T1000 (cell line): ENCODE results near the gene HLA-DQA2.
"Not testable (repeated sequence)": the region's sequence is repeated elsewhere in the genome, so short reads cannot be mapped to it uniquely, and the experiment has no call there.

ENCODE experiments used
- DNase-seq: peaks from one replicate; lab custom pipeline; 2025; ENCODE audit warnings: mixed read lengths; lab: John Stamatoyannopoulos, UW

HLA-DQA2 gene

GRCh38 chr6:32741031-32741960 lies at the start of gene HLA-DQA2:
Gene HLA-DQA2, plus strand, starts transcription at chr6:32741391. Its CDS starts 53 bp downstream, at chr6:32741444.
- no peak for DNase-seq

DNA sequence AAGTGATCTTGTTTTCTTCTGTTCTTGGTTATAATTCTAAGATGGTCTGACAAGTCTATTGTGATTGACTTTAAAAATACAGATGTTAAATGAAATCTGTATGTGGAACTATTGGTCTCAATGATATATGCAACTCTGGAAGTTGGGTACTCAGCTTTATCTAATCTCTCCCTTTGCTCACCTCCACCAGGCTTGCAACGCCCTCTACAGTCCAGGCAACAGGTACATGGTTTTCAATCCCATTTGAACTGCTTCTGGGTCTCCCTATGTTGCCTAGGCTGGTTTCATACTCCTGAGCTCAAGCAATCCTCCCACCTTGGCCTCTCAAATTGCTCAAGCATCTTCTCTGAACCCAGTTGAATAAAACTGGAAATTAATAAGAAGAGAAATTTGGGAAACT lies 49.2 kb upstream of the HLA-DQA2 start:
- no peak for DNase-seq

- DNase-seq, result no peak
These were observed 44.2 kb upstream of the HLA-DQA2 start for GRCh38 chr6:32697031-32697430.

DNA sequence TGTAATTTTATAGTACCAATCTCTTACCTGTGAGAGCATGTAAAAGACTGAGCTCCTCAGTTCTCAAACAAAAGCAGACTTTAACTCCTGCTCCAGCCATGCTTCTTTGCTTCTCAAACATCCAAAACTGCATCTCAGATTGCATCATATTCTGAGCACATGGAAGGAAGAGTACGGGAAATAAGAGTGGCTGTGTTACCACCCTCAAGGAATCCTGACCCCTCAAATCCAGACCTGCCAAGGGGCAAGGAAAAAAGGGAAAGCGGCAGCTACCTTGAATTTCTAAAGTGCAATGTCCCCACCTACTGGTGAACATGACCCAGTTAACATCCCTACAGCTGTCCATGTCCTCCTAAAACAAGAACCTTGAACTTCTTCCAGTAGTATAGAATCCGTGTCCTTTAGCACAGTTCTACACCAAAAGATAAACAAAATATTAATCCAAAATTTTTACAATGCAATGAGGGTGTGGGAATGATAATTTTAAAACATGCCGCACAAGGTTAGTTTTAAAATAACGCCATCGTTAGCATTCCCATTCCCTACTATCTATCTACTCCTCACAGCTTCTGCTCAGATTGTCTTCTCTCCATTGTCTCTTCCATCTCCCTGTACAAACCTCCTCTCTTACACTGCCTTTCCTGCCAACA lies 40.7 kb upstream of the HLA-DQA2 start:
- no peak for DNase-seq

- no peak for DNase-seq
These were observed 37.8 kb upstream of the HLA-DQA2 start for GRCh38 chr6:32703347-32703746.

GRCh38 chr6:32705164-32705563 lies 36.0 kb upstream of the HLA-DQA2 start:
- DNase-seq, result not testable (repeated sequence)

DNA sequence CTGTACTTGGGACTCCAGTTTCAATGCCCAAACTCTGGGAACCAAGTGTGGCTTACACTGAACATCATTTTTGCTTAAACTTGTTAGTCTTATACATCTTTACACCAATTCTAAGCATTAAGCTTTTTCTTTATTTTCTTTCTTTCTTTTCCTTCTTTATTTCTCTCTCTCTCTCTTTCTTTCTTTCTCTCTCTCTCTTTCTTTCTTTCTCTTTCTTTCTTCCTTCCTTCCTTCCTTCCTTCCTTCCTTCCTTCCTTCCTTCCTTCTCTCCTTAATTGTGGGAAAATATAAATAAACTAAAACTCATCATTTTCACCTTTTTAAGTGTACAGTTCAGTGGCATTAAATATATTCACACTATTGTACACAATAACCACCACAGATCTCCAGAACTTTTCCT lies 31.6 kb upstream of the HLA-DQA2 start:
- no peak for DNase-seq

DNA sequence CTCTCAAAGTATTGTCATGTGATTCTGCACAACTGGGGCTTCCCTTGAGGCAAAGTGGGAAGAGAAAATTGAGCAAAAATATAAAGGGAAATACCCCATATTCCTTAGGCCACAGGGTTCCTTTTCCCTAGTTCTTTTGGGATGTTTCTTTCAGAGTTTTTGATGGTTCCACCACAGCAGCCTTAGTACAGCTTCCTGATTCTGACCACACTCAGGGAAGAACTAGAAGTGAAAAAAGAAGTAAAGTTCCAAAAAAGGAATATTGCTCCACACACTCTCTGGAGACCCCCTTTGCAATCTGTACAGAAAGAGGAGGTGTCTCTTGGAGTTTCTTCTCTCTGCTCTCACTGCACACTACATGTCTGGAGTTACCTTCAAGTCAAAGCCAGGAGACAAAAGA lies 27.9 kb upstream of the HLA-DQA2 start:
- DNase-seq, result no peak

- DNase-seq, result no peak
These were observed 24.8 kb upstream of the HLA-DQA2 start for GRCh38 chr6:32716396-32716795.

DNA sequence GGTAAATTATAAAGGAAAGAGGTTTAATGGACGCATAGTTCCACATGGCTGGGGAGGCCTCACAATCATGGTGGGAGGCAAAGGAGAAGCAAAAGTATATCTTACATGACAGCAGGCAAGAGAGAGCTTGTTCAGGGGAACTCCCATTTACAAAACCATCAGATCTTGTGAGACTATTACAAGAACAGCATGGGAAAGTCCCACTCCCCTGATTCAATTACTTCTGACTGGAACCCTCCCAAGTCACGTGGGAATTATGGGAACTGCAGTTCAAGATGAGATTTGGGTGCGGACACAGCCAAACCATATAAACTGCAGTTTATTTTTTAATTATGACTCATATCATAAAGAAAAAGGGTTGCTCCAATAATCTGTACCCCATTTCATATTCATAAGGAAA lies 22.3 kb upstream of the HLA-DQA2 start:
- DNase-seq, result no peak

DNA sequence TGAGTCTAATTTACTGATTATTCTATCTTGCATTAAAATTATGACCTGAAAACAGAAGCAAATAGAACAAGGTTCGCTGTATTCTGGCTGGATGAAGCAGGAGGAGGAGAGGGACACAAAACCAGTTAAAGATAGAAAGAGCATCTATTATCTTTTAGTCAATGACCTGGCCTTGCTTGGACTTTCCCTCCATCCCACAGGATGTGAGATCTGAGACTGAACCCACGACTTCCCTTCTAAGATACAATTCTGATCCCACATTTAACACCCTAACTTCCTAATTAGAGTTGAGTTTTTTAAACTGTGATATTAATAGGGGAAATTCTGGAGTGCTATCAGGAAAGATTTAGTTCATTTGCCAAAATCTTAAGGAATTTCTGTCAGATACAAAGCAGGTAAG lies 3.1 kb upstream of the HLA-DQA2 start:
- no peak for DNase-seq

DNA sequence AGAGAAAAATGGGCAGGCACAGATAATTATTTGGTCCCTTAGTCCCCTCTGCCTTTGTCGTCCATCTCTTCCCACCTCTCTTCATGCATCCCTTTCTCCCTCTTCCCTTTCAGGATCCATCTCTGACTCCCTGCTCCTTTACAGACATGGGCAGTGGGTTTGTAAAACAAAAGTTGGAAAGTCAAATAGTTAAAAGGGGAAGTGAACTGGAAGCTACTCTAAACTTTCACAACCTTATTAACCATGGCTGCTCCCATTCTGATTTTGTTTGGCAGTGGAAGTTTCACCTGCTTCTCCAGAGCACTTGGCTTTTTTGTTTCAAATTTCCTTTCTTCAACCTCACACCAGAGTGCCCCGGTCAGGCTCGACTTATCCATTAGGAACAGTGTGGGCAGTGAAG lies 1.2 kb downstream of the HLA-DQA2 start:
- DNase-seq, result no peak

GRCh38 chr6:32744776-32745175 lies 3.6 kb downstream of the HLA-DQA2 start:
- no peak for DNase-seq

DNA sequence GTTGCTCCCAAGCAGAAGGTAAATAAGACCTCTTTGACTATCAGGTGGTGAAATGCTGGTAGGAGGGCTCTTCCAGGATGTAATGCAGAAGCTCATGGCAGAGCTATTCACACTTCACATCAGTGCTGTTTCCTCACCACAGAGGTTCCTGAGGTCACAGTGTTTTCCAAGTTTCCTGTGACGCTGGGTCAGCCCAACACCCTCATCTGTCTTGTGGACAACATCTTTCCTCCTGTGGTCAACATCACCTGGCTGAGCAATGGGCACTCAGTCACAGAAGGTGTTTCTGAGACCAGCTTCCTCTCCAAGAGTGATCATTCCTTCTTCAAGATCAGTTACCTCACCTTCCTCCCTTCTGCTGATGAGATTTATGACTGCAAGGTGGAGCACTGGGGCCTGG lies 4.5 kb downstream of the HLA-DQA2 start:
- not testable (repeated sequence) for DNase-seq

DNA sequence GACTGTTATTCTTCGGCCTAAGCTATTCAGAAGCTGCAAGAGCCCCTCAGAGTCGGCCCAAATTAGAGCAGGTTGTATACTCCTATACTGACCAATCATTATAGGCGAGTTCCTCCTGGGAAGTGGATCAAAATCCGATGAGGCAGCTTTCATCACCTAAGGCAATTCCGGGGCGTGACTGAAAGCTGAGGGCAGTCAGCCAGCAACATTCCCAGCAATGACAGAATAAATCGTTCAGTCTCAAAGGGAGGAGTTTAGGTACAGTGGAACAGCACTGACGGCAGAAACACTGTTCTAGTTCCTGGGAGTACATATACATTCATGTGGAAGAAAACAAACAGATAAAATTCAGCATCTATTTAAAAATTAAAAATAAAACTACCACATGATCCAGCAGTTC lies 11.4 kb downstream of the HLA-DQA2 start:
- DNase-seq, result no peak

GRCh38 chr6:32759669-32760068 lies 18.5 kb downstream of the HLA-DQA2 start:
- no peak for DNase-seq

DNA sequence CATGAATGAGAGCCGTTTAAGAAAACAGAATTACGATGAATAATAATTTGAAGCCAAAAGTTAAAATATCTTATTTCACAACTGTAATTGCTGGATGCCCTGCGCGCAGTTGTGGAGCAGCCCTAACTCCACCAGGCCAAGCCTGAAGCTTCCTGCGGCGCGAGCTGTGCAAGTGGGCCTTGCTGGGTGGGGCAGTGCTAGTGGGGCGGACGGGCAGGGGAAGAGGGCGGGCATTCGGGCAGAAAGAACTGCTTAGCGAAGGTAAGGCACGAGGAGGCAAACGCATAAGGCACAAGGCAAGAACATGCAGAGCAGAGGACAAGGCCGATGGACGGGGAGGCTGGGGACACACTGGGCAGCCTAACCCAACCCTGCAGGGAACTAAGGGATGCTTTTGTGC lies 19.9 kb downstream of the HLA-DQA2 start:
- DNase-seq, result no peak

- no peak for DNase-seq
These were observed 20.4 kb downstream of the HLA-DQA2 start for GRCh38 chr6:32761548-32761947.

DNA sequence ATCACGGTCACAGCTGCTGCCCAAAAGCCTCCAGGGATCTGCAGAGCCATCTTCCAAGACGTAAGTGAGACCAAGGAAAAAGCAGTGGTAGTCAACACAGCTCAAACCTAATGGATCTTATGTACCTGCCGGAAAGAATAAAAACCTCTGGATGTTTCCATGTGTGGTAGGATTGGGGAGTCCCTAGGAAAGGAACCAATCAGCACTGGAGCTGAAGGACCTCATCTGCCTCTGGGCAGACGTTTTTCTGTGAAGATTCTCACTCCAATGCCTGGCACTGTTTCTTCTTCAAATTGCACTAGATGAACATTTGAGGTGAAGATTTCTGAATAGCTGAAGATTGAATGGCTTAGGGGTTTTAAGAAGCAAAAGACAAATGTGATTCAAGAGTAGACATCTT lies 22.2 kb downstream of the HLA-DQA2 start, which contains the start of gene HLA-DQB2:
Gene HLA-DQB2, minus strand, starts transcription at position 112 of the 400 bp plus-strand sequence. Its CDS starts 62 bp downstream, at position 50.
- DNase-seq, result no peak

DNA sequence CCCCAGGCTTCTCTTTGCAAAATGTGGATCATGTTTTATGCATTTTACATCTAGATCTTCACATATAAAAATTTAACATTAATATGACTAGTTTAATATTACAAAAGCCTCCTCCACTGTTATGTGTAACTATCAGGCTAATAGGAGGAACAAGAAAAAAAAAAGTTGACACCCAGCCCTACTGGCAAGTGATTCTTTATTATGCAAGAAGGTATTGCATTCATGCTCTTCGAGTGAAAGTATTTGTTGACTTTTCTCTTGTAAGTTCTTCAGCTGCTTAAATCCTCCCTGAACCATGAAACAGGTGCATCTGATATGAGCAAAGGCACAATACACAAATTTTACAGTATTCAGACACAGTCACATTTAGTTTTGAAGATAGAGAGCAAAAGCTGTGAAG lies 22.9 kb downstream of the HLA-DQA2 start:
- no peak for DNase-seq

DNA sequence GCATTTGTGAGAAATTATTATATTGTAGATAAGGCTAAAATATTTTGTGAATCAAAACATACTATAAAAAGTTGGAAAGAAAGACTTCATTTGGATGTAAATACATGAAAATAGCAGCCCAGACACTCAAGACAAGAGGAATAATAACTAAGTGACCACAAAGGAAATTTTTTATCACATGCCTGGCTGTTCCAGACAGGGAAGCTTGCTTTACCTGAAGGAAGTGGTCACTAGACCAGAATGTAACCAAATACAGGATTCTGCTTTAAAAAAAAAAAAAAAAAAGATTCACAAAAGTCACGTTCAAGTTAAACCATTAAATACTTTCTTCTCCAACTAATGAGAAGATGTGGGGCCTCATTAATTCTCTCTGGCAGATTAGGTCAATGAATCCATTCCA lies 31.5 kb downstream of the HLA-DQA2 start:
- no peak for DNase-seq

- DNase-seq, result no peak
These were observed 33.2 kb downstream of the HLA-DQA2 start for GRCh38 chr6:32774426-32774825.

- no peak for DNase-seq
These were observed 33.9 kb downstream of the HLA-DQA2 start for GRCh38 chr6:32775071-32775470.
